ENCODE measurements around the gene DHRS4L2.
A peak's percentile ranks its signal among the peaks of the same experiment; 100 is the strongest.
"Not testable (repeated sequence)": the region's sequence is repeated elsewhere in the genome, so short reads cannot be mapped to it uniquely, and the experiment has no call there.

The DHRS4L2 gene

GRCh38 chr14:23988607-23989363 is at the start of gene DHRS4L2:
Gene DHRS4L2, plus strand, starts transcription at chr14:23988929. Its CDS starts 19 bp downstream, at chr14:23988948.
- DNase-seq: peak; percentile 67

DNA sequence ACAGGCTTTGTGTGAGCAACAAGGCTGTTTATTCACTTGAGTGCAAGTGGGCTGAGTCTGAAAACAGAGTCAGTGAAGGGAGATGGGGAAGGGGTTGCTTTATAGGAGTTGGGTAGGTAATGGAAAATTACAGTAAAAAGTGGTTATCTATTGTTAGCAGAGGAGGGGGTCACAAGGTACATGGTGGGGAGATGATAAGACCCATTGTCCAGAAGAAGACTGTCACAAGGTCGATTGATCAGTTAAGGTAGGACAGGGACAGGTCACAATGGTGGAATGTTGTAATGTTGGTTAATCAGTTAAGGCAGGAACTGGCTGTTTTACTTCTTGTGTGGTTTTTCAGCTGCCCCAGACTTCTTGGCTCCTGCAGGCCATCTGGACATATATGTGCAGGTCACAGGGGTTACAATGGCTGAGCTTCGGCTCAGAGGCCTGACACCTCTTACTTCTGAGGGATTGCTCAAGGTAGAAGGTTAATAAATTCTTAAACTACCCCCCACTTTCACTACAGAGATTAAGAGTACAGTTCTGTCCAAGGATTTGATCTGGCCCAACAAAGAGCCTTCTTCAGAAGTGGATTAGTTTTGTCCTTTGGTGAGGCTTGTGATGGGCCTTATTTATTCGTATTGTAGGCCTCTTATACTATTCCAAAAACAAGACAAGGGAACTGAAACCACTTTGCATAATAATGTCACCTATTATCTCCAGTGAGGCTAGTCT is 49.0 kb upstream of the DHRS4L2 start:
- no peak for DNase-seq

- no peak for DNase-seq
These were observed 47.5 kb upstream of the DHRS4L2 start for GRCh38 chr14:23941230-23941629.

GRCh38 chr14:23941669-23942068 is 47.1 kb upstream of the DHRS4L2 start:
- DNase-seq: no peak

DNA sequence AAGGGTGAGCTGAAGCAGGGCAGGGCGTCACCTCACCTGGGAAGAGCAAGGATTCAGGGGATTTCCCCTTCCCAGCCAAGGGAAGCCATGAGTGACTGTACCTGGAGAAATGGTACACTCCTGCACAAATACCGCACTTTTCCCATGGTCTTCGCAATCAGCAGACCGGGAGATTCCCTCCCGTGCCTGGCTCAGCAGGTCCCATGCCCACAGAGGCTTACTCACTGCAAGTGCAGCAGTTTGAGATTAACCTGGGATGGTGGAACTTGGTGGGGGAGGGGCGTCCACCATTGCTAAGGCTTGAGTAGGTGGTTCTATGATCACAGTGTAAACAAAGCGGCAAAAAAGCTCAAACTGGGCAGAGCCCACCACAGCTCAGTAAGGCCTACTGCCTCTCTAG is 46.1 kb upstream of the DHRS4L2 start:
- DNase-seq: no peak

GRCh38 chr14:23949069-23949468 is 39.7 kb upstream of the DHRS4L2 start:
- DNase-seq: not testable (repeated sequence)

DNA sequence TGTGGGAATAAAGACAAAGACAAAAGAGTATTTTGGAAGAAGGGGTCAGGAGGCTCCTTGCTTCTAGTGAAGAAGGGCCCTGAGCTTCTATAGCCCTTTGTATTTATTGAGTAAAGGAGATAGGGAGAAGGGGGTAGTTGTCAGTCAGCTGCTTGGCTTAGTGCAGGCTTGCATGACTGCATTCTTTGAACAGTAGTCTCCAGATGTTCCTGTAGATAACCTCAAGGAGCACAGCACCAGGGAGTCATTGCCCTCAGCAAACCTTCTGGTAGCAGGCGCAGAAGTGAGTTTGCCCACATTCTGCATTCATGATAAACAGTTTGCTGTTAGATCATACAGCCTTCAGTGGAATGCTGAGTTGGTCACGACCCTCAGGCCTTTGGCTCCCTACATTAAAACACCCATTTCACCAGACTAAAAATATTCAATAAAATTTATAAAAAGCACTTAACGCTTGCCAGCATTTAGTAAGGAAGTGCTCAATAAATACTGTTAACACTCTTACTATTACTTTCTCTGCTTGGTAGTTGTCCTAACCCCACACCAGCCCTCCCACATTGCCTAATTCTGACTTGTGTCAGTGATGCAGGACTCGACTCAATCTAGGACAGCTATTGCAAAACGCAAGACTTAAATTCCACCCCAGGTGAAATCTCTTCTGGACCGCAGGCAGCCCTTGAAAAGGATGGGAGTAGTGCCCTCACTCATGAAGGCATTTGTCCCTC is 38.2 kb upstream of the DHRS4L2 start:
- DNase-seq: no peak

DNA sequence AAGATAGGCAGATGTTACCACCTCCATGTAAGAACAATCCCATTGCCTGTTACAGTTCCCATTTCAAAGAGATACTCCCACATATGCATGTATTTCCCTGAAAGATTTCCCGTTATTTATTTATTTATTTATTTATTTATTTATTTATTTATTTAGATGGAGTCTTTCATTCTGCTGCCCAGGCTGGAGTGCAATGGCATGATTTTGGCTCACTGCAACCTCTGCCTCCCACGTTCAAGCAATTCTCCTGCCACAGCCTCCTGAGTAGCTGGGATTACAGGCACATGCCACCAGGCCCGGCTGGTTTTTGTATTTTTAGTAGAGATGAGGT is 37.6 kb upstream of the DHRS4L2 start:
- DNase-seq: not testable (repeated sequence)

- no peak for DNase-seq
These were observed 37.0 kb upstream of the DHRS4L2 start for GRCh38 chr14:23951590-23952201.

DNA sequence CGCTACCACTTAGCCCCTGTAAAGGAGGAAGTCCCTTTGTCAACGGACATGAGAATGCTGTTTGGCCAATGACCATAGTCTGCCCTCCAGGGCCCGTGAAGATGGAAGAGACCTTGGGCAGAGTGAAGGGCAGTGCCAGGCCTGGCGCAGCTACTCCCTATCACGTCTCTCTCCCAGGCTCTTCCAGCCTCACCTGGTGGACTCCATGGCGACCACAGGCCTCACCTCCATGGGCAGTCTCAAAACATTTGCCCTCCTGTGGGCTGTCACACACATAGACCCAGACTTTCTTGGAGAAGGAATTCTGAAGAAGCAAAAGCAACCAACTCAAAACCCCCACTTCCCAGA is 35.6 kb upstream of the DHRS4L2 start:
- DNase-seq: not testable (repeated sequence)

GRCh38 chr14:23953464-23954278 is 35.1 kb upstream of the DHRS4L2 start, which contains the start of gene DHRS4:
Gene DHRS4, plus strand, starts transcription at chr14:23953770. Its CDS starts 19 bp downstream, at chr14:23953789.
- DNase-seq: peak; percentile 80

DNA sequence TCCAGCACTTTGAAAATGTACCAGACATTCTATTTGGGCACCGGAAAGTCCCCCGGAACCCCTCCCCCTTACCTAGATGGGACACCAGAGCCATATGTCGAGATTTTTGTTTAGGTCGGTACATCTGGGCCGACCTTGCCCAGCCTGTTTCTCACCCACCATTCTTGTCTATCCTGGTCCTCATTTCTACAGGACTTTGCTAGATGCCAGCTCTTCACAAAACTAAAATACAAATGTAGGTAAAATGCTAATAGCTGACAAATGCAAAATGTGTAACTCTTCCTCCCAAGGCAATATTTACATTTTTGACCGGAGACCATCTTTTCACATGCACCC is 34.5 kb upstream of the DHRS4L2 start:
- not testable (repeated sequence) for DNase-seq

- DNase-seq: not testable (repeated sequence)
These were observed 33.8 kb upstream of the DHRS4L2 start for GRCh38 chr14:23954965-23955364.

- DNase-seq: not testable (repeated sequence)
These were observed 32.9 kb upstream of the DHRS4L2 start for GRCh38 chr14:23955811-23956210.

- not testable (repeated sequence) for DNase-seq
These were observed 30.7 kb upstream of the DHRS4L2 start for GRCh38 chr14:23957913-23958569.

GRCh38 chr14:23960899-23961298 is 27.8 kb upstream of the DHRS4L2 start:
- not testable (repeated sequence) for DNase-seq

DNA sequence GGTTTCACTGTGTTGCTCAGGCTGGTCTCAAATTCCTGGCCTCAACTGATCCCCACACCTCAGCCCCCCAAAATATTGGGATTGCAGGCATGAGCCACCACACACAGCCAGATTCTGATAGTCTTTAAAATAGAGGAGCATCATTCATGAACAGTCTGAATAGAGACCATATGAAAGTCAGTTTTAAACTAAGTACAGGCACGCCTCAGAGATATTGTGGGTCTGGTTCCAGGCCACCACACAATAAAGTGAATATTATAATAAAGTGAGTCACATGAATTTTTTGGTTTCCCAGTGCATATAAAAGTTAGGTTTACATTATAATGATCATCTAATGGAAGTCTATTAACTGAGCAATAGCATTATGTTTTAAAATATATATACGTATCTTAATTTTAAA is 27.0 kb upstream of the DHRS4L2 start:
- not testable (repeated sequence) for DNase-seq

DNA sequence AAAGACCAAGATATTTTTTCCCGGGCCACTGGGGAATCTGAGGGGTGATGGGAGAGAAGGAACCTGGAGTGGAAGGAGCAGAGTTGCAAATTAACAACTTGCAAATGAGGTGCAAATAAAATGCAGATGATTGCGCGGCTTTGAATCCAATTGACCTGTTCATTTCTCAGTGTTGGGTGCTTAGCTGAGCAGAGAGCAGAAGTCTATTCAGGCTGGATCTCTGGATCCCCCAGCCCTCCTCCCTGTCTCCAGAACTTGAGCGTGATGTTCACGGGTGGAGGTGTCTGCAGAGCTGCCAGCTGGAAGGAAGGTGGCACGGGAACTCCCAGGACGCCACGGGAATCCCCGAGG is 19.6 kb upstream of the DHRS4L2 start:
- DNase-seq: not testable (repeated sequence)

DNA sequence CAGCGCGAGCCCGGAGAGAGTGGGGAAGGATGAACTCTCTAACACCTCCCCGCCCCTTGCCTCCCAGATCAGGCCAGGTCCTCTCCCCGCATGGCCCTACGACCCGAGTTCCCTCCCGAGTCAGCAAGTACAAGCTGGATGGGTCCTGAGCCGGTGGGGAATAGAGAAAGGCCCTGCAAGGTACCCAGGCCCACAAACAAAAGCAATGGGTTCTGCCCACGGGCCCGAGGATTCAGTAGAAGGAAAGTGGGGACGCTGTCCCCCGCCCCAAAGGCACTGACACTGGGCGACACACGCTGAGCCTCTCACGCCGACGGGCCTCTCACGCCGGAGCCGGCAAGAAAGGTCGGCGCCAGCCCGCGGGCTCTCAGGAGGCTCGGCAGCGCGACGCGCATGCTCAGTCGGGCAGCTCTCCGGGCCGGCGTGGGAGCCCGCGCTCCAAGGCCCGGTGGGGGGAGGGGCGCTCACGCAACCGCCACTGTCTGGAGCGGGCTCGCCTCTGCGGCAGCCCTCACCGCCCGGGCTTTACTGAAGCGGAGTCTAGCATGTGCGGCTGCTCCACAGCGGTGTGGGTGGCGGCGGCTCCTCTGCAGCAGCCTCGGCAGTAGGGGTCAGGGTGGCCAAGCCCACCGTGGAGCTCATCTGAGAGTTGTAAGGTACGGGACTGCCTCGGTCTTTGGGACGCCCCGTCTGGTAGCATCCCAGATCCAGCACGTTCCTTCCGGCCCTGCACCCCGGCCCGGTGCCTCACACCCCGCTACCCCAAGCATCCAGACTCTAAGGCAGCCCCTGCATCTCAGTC is 19.0 kb upstream of the DHRS4L2 start:
- peak; percentile 37 for DNase-seq

DNA sequence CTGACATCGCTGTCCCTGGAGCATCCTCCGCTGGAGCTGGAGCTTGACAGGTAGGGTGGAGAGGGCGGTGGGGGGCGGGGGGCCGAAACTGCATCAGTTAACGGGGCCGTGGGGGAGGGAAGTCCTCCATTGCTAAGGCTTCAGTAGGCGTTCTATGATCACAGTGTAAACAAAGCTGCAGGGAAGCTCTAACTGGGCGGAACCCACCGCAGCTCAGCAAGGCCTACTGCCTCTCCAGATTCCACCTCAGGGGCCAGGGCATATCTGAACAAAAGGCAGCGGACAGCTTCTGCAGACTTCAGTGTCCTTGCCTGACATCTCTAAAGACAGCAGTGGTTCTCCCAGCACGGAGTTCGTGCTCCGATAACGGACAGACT is 18.5 kb upstream of the DHRS4L2 start:
- not testable (repeated sequence) for DNase-seq

DNA sequence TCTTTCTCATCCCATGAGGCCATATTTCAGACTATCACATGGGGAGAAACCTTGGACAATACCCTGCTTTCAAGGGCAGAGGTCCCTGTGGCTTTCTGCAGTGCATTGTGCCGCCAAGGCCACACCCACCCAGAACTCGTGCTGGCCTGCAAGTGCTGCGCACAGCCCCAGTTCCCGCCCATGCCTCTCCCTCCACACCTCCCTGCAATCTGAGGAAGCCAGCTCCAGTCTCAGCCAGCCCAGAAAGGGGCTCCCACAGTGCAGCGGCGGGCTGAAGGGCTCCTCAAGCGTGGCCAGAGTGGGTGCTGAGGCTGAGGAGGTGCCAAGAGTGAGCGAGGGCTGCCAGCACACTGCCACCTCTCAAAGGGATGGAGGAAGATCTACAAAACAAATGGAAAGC is 15.6 kb upstream of the DHRS4L2 start:
- DNase-seq: not testable (repeated sequence)
